Astrocyte (in vitro differentiated cells and primary cell): Measurements from ENCODE around the gene DYNC1I1. TPM values are rescaled to one million over a fixed set of nuclear protein-coding genes. Genes with fewer than 3 reads are reported as not detected.

Experiments used
- DNase-seq: peaks from one replicate; pipeline ENCODE4 v3.0.0-alpha.2; 2010; ENCODE audit warnings: low read depth
- FAIRE-seq: peaks from 2 replicates; lab custom pipeline; 2011; peaks lifted over from hg19 to GRCh38; lab: Jason Lieb, UNC
- H2AFZ ChIP-seq: 2 replicates; pipeline ENCODE4 v1.6.0; 2012; ENCODE audit warnings: low read depth, low read length, inconsistent platforms
- H3K27ac ChIP-seq: 2 replicates; pipeline ENCODE4 v1.5.1; 2011; ENCODE audit warnings: low read depth, low read length, inconsistent platforms
- H3K27me3 ChIP-seq: 2 replicates; pipeline ENCODE4 v1.6.0; 2011; ENCODE audit warnings: low read length, inconsistent platforms; ENCODE audit not compliant: insufficient read depth
- H3K36me3 ChIP-seq: 2 replicates; pipeline ENCODE4 v1.5.1; 2011; ENCODE audit warnings: low read length, inconsistent platforms; ENCODE audit not compliant: insufficient read depth
- H3K4me1 ChIP-seq: 2 replicates; pipeline ENCODE4 v1.5.1; 2011; ENCODE audit warnings: low read length, inconsistent platforms; ENCODE audit not compliant: insufficient read depth
- H3K4me2 ChIP-seq: 2 replicates; pipeline ENCODE4 v1.6.0; 2012; ENCODE audit warnings: low read length, inconsistent platforms
- H3K4me3 ChIP-seq: 2 replicates; pipeline ENCODE4 v1.5.1; 2011; ENCODE audit warnings: low read depth, mild to moderate bottlenecking, low read length, inconsistent platforms; ENCODE audit not compliant: insufficient read depth
- H3K79me2 ChIP-seq: 2 replicates; pipeline ENCODE4 v1.6.0; 2012; ENCODE audit warnings: mild to moderate bottlenecking, low read length, inconsistent platforms; ENCODE audit not compliant: insufficient read depth
- H3K9ac ChIP-seq: 2 replicates; pipeline ENCODE4 v1.6.0; 2012; ENCODE audit warnings: mild to moderate bottlenecking, low read length, inconsistent platforms
- H3K9me3 ChIP-seq: 2 replicates; pipeline ENCODE4 v1.5.1; 2012; ENCODE audit warnings: low read depth, mild to moderate bottlenecking, low read length, inconsistent platforms; ENCODE audit not compliant: insufficient read depth
- H4K20me1 ChIP-seq: 2 replicates; pipeline ENCODE4 v1.6.0; 2012; ENCODE audit warnings: low read length, inconsistent platforms; ENCODE audit not compliant: insufficient read depth
- H3K27ac Mint-ChIP-seq: one replicate; pipeline ENCODE4 v1.8.0; 2021; ENCODE audit warnings: mild to moderate bottlenecking, mixed read lengths; ENCODE audit not compliant: unreplicated experiment
- H3K27me3 Mint-ChIP-seq: one replicate; pipeline ENCODE4 v1.8.0; 2021; ENCODE audit warnings: low read depth, mixed read lengths; ENCODE audit not compliant: unreplicated experiment
- H3K36me3 Mint-ChIP-seq: one replicate; pipeline ENCODE4 v1.8.0; 2021; ENCODE audit warnings: low read depth, mixed read lengths; ENCODE audit not compliant: unreplicated experiment
- H3K4me1 Mint-ChIP-seq: one replicate; pipeline ENCODE4 v1.8.0; 2021; ENCODE audit warnings: low read depth, mixed read lengths; ENCODE audit not compliant: unreplicated experiment
- H3K4me3 Mint-ChIP-seq: one replicate; pipeline ENCODE4 v1.8.0; 2021; ENCODE audit warnings: mild to moderate bottlenecking, moderate library complexity, mixed read lengths; ENCODE audit not compliant: unreplicated experiment
- H3K9me3 Mint-ChIP-seq: one replicate; pipeline ENCODE4 v1.8.0; 2021; ENCODE audit warnings: mild to moderate bottlenecking, mixed read lengths; ENCODE audit not compliant: unreplicated experiment
- EZH2 ChIP-seq: IDR thresholded peaks from 2 replicates; pipeline ENCODE4 v1.6.1; 2012; ENCODE audit warnings: mild to moderate bottlenecking, low read length, inconsistent platforms; ENCODE audit not compliant: insufficient read depth
- total RNA-seq: library from RNA; stranded (reverse); gene quantifications from 2 replicates; pipeline ENCODE4 v1.2.1, GENCODE V29; 2021
- TF ChIP-seq, protein P1 (sequence below): IDR thresholded peaks from 2 replicates; pipeline ENCODE4 v1.5.1; 2011; ENCODE audit warnings: low read depth, mild to moderate bottlenecking, inconsistent platforms, low read length, moderate library complexity; ENCODE audit not compliant: insufficient read depth

Gene DYNC1I1
- total RNA-seq, 1 donor from 2014 or later = 3.2 TPM

DNA sequence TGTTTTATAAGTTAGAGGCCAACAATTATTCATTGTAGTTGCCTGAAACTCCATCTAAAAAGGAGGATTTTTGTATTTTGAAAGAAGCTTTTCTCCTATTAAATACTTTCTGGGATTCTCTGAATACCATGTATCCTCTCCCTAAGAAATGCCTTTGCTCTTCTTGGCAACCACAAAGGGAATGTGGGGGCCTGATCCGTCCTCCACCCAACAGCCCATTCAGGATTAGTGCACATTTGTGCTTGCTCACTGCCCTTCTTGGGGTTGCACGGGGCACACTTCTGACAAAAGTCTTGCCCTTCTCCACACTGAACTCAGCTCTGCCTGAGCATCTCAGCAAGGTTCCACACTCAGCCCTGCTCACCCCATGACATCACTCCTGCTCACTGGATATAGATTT, 355.4 kb downstream of the DYNC1I1 start:
- Mint-ChIP-seq H3K36me3 (no peaks in the 10 kb centered on the region), H3K4me3 (no peak overlapping the region), H3K4me1 (peaks cover 15% of the 10 kb centered on the region), H3K27ac (no peak overlapping the region), H3K27me3 (no peaks in the 10 kb centered on the region), H3K9me3 (no peaks in the 10 kb centered on the region)
- Histone ChIP-seq H3K9ac (no peak overlapping the region), H3K36me3 (no peaks in the 10 kb centered on the region), H3K27me3 (no peaks in the 10 kb centered on the region), H3K79me2 (no peaks in the 10 kb centered on the region), H2AFZ (no peak overlapping the region), H3K4me1 (no peaks in the 10 kb centered on the region), H3K4me3 (no peak overlapping the region), H3K9me3 (no peaks in the 10 kb centered on the region), H4K20me1 (no peaks in the 10 kb centered on the region), H3K4me2 (no peak overlapping the region), H3K27ac (no peak overlapping the region)
- no peak for TF ChIP-seq EZH2
- TF ChIP-seq, protein P1, sequence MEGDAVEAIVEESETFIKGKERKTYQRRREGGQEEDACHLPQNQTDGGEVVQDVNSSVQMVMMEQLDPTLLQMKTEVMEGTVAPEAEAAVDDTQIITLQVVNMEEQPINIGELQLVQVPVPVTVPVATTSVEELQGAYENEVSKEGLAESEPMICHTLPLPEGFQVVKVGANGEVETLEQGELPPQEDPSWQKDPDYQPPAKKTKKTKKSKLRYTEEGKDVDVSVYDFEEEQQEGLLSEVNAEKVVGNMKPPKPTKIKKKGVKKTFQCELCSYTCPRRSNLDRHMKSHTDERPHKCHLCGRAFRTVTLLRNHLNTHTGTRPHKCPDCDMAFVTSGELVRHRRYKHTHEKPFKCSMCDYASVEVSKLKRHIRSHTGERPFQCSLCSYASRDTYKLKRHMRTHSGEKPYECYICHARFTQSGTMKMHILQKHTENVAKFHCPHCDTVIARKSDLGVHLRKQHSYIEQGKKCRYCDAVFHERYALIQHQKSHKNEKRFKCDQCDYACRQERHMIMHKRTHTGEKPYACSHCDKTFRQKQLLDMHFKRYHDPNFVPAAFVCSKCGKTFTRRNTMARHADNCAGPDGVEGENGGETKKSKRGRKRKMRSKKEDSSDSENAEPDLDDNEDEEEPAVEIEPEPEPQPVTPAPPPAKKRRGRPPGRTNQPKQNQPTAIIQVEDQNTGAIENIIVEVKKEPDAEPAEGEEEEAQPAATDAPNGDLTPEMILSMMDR = no peak
- FAIRE-seq (no peak), DNase-seq (peak; percentile 22)

DNA sequence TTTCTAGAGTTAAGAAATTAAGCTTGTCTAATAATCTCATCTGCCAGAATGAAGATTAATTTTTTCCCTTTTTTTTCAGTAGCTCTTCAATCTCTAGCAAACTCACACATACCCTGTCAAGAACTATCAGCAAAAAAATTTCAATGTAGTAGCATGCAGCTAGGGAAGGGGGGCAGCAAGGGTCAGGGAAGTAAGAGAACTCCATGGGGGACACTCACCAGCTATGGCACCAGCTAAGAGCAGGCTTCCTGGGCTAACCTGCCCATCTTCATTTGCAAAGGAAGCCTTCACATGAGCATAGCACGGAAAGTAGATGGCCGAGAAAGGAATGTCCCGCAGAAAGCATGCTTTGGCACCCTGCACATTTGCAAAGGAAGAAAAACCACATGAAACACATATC, 359.2 kb downstream of the DYNC1I1 start:
- Mint-ChIP-seq H3K4me1 (peaks cover 11% of the 10 kb centered on the region), H3K27ac (no peak overlapping the region), H3K9me3 (no peaks in the 10 kb centered on the region), H3K36me3 (peaks cover 5% of the 10 kb centered on the region), H3K4me3 (no peak overlapping the region), H3K27me3 (no peaks in the 10 kb centered on the region)
- H3K4me2 ChIP-seq = no peak overlapping the region
- no peaks in the 10 kb centered on the region for H3K36me3 ChIP-seq
- no peak overlapping the region for H3K4me3 ChIP-seq
- H3K9me3 ChIP-seq = no peaks in the 10 kb centered on the region
- no peak overlapping the region for H3K9ac ChIP-seq
- H2AFZ ChIP-seq = no peak overlapping the region
- TF ChIP-seq, protein P1 = no peak
- no peak for TF ChIP-seq EZH2
- no peak for FAIRE-seq
- H3K27ac ChIP-seq = no peak overlapping the region
- no peaks in the 10 kb centered on the region for H4K20me1 ChIP-seq
- H3K79me2 ChIP-seq = no peaks in the 10 kb centered on the region
- no peaks in the 10 kb centered on the region for H3K27me3 ChIP-seq
- no peak for DNase-seq
- H3K4me1 ChIP-seq = no peaks in the 10 kb centered on the region

DNA sequence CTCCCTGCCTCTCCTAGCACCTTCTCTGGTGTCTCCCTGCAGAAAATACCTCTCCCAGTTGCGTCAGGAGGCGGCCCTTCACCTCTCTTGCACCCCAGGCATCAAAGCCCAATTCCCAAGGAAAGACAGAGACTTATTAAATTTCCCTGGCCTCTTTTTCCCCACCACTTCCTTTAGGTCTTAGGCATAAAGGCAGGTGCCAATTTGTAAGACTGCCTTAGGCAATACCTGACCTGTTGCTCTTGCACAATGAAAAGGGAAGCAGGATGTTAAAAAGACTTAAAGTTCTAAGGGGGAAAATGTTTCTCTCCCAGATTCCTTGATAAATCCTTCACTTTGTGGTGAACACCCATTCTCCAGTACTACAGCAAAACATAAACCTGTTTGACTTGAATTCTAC, 362.9 kb downstream of the DYNC1I1 start:
- no peak for TF ChIP-seq EZH2
- TF ChIP-seq, protein P1 = no peak
- Histone ChIP-seq H3K9me3 (no peaks in the 10 kb centered on the region), H4K20me1 (no peaks in the 10 kb centered on the region), H3K27ac (no peak overlapping the region), H3K79me2 (no peaks in the 10 kb centered on the region), H3K27me3 (no peaks in the 10 kb centered on the region), H3K4me3 (no peak overlapping the region), H3K36me3 (no peaks in the 10 kb centered on the region), H3K4me2 (no peak overlapping the region), H3K9ac (no peak overlapping the region), H2AFZ (no peak overlapping the region), H3K4me1 (no peaks in the 10 kb centered on the region)
- H3K27ac Mint-ChIP-seq = no peak overlapping the region
- no peak overlapping the region for H3K4me3 Mint-ChIP-seq
- no peaks in the 10 kb centered on the region for H3K27me3 Mint-ChIP-seq
- H3K9me3 Mint-ChIP-seq = no peaks in the 10 kb centered on the region
- no peaks in the 10 kb centered on the region for H3K4me1 Mint-ChIP-seq
- peaks cover 12% of the 10 kb centered on the region for H3K36me3 Mint-ChIP-seq
- DNase-seq = no peak
- no peak for FAIRE-seq
